Inferior parietal cortex (tissue), 1 donor: ENCODE measurements around the gene CASP2.

Experiments used
- DNase-seq: peaks from one replicate; pipeline ENCODE4 v3.0.0-alpha.2; 2016; ENCODE audit errors: extremely low spot score

Gene CASP2

GRCh38 chr7:143331179-143331801, 43.1 kb downstream of the CASP2 start:
- no peak for DNase-seq

DNA sequence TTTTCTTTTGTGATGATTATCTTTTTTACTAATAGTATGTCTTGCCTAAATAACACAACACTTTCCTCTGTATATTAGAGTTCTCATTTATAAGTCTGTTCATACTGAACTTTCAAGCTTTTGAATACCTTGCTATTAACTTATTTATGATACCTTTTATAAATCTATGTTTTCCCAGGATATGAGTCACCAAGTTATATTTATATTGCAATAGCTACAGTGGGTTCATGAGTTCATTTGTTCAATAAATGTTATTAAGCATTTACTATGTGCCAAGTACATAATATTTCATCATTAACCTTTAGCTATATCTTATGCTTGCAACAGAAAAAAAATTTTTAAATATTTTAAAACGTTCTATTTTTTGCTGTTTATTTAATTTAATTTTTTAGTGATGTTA, 46.1 kb downstream of the CASP2 start:
- DNase-seq: no peak

DNA sequence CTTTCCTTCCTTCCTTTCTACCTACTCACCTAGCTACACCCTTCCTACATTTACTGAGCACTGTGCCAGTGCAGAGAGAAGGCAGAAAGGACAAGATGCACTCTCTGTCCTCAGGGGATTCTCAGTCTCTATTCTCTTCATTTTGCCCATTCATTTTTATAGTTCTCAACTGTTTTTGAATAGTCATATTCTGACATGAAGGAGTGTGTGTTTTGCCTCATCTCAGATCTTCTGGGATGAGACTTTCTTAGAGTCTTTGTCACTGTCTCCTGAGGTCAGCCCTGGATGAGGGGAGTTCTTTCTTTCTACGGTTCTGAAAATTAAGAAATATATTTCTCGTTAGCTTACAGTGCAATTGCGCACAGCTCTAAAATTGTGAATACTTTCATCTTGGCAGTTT, 49.1 kb downstream of the CASP2 start:
- DNase-seq: no peak

DNA sequence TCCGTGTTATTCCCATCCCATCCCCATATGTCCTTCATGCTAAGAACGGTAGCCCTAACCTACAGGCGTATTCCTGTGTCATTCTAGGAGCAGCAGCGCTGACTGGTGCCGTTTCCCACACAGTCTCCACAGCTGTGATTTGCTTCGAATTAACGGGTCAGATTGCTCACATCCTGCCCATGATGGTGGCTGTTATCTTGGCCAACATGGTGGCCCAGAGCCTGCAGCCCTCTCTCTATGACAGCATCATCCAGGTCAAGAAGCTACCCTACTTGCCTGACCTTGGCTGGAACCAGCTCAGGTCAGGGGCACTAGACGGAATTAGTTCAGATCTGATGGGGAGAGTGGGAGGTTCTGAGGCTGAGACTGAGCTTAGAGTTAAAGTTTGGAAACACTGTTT, 53.7 kb downstream of the CASP2 start:
- DNase-seq: no peak

DNA sequence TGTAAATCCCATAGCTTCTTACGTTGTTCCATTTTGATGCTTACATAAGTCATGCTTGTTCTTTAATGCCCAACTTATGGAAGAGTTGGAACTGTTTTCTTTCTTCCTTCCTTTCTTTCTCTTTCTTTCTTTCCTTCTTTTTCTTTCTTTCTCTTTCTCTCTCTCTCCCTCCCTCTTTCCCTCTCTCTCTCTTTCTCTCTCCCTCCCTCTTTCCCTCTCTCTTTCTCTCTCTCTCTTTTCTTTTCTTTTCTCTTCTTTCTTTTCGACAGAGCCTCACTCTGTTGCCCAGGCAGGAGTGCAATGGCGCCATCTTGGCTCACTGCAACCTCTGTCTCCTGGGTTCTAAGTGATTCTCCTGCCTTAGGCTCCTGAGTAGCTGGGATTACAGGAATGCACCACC, 55.4 kb downstream of the CASP2 start:
- no peak for DNase-seq

DNA sequence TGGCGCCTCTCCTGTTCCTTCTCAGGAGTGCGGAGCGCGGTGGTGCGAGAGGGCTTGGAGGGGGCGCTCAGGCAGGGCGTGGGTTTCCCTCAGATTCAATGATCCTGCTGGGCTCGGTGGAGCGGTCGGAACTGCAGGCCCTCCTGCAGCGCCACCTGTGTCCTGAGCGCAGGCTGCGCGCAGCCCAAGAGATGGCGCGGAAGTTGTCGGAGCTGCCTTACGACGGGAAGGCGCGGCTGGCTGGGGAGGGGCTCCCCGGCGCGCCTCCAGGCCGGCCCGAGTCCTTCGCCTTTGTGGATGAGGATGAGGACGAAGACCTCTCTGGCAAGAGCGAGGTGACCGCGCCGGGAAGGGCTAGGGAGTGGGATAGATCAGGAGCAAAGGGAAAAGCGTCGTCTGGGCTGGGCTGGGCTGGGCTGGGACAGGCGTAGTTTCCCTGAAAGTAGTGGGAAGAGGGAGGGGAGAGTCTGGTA, 57.3 kb downstream of the CASP2 start:
- no peak for DNase-seq

- DNase-seq: no peak
Observed at GRCh38 chr7:143346018-143346417, 57.9 kb downstream of the CASP2 start.

GRCh38 chr7:143347950-143348349, 59.8 kb downstream of the CASP2 start:
- no peak for DNase-seq

- peak; percentile 69 for DNase-seq
Observed at GRCh38 chr7:143351060-143351459, 62.9 kb downstream of the CASP2 start.

- DNase-seq: no peak
Observed at GRCh38 chr7:143351574-143351973, 63.4 kb downstream of the CASP2 start.

GRCh38 chr7:143352531-143353002, 64.4 kb downstream of the CASP2 start:
- no peak for DNase-seq

- no peak for DNase-seq
Observed at GRCh38 chr7:143354376-143354775, 66.2 kb downstream of the CASP2 start.

DNA sequence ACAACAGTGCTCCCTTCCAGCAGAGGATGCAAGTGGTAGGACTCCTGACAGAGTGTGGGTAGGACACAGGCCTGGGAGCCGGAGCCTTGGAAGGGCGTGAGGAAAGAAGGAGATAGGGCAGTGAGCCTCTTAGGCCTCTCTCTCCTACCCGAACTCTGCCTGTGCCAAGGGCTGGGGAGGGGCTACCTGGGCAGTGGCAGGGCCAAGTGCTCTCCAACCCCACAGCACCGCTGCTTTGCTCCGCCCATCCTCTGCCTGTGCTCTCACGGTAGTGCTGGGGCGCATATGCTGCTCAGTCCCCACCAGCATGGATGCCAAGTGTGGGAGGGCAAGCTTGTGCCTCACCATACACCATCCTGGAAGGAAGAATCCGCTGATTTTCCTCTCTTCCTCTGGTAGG, 66.8 kb downstream of the CASP2 start:
- no peak for DNase-seq

- DNase-seq: no peak
Observed at GRCh38 chr7:143355450-143356385, 67.6 kb downstream of the CASP2 start.

DNA sequence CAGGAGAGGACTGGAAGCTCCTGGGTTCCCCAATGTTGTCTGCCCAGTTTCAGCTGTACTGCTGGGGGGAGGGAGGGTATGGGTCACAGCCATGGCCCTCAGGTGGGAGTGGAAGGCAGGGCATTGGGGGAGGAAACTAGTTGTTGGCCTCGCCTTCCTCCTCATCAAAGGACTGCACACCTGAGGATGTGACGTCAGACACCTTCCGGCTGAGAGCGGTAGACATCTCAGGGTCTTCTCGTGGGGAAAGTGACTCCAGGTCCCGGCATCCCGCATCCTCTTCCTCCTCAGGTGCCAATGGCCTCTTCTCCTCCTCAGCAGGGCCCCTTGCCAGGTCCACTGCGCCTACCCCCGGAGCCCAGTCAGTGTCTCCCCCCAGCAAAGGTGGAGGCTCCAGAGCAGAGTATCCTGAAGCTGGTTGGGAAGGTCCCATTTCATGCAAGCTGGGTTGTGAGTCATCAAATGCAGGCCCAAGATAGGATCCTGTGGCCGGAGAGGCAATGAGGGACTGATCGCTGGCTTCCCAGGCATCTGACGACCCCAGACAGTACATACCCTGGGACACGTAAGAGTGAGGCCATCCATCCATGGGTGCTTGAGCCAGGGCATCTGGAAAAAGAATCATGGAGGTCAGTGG, 68.4 kb downstream of the CASP2 start:
- no peak for DNase-seq
